ENCODE measurements around the gene RND1.
"Not testable (repeated sequence)": the region's sequence is repeated elsewhere in the genome, so short reads cannot be mapped to it uniquely, and the experiment has no call there.

RND1 gene

DNA sequence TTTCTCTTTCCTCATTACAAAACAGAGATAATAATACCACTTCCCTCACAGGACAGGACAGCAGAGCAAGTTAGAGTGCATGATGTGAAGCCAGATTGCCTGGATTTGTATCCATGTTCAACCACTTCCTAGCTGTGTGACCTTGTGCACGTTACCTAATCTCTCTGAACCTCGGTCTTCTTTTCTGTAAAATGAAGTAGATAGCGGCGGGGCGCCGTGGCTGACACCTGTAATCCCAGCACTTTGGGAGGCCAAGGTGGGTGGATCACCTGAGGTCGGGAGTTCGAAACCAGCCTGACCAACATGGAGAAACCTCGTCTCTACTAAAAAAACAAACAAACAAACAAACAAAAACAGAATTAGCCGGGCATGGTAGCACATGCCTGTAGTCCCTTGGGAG lies 10.7 kb downstream of the RND1 start:
- H3K9me3 Mint-ChIP-seq, H3K27me3 Mint-ChIP-seq, DNase-seq, H3K27ac Mint-ChIP-seq, ATAC-seq, H3K4me3 Mint-ChIP-seq: not testable (repeated sequence)
- peaks cover 24% of the 10 kb centered on the region for H3K4me1 Mint-ChIP-seq

DNA sequence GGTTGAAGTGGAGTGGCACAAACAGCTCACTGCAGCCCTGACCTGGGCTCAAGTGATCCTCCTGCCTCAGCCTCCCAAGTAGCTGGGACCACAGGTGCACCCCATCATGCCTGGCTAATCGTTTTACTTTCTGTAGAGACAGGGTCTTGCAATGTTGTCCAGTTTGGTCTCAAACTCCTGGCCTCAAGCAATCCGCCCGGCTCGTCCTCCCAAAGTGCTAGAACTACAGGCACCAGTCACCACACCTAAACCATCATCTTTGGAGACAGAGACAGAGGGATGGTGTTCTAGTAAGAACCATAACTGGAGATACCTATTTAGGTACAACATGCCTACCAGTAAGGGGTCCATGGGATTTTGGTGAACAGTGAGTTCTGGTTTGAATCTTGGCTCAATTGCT lies 11.2 kb downstream of the RND1 start:
- ATAC-seq = no peak
- Mint-ChIP-seq H3K4me1 (peaks cover 29% of the 10 kb centered on the region), H3K9me3 (no peaks in the 10 kb centered on the region), H3K27ac (peak overlapping the region in 1 of 2 donors; percentile 27), H3K4me3 (no peak overlapping the region), H3K27me3 (no peaks in the 10 kb centered on the region)
- no peak for DNase-seq

- peak; percentile 52 for ATAC-seq
- peak overlapping the region; percentile 95 to 99 for H3K4me3 Mint-ChIP-seq
- no peaks in the 10 kb centered on the region for H3K27me3 Mint-ChIP-seq
- H3K9me3 Mint-ChIP-seq = no peaks in the 10 kb centered on the region
- peak overlapping the region; percentile 99 to 100 for H3K27ac Mint-ChIP-seq
- peak; percentile 86 to 88 for DNase-seq
- peaks cover 39% of the 10 kb centered on the region for H3K4me1 Mint-ChIP-seq
Observed at GRCh38 chr12:48852734-48853688, 12.7 kb downstream of the RND1 start.

GRCh38 chr12:48851883-48852733 lies 13.6 kb downstream of the RND1 start, which contains the start of gene DDX23:
Gene DDX23 (minus strand): TSS chr12:48852163. CDS start chr12:48845782, 6,381 bp downstream.
- Mint-ChIP-seq H3K27me3 (no peaks in the 10 kb centered on the region), H3K4me1 (peaks cover 48% of the 10 kb centered on the region), H3K4me3 (peak within 1 kb of the TSS; percentile 95 to 99), H3K9me3 (no peaks in the 10 kb centered on the region), H3K27ac (peak within 1 kb of the TSS; percentile 99 to 100)
- peak; percentile 88 to 96 for DNase-seq
- ATAC-seq = peak; percentile 95

DNA sequence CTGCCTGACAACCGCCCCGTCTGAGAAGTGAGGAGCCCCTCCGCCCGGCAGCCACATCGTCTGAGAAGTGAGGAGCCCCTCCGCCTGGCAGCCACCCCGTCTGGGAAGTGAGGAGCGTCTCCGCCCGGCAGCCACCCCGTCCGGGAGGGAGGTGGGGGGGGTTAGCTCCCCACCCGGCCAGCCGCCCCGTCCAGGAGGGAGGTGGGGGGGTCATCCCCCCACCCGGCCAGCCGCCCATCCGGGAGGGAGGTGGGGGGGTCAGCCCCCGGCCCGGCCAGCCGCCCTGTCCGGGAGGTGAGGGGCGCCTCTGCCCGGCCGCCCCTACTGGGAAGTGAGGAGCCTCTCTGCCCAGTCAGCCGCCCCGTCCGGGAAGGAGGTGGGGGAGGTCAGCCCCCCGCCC lies 23.6 kb downstream of the RND1 start:
- not testable (repeated sequence) for H3K4me1 Mint-ChIP-seq, H3K4me3 Mint-ChIP-seq, H3K9me3 Mint-ChIP-seq, ATAC-seq, DNase-seq, H3K27me3 Mint-ChIP-seq, H3K27ac Mint-ChIP-seq

DNA sequence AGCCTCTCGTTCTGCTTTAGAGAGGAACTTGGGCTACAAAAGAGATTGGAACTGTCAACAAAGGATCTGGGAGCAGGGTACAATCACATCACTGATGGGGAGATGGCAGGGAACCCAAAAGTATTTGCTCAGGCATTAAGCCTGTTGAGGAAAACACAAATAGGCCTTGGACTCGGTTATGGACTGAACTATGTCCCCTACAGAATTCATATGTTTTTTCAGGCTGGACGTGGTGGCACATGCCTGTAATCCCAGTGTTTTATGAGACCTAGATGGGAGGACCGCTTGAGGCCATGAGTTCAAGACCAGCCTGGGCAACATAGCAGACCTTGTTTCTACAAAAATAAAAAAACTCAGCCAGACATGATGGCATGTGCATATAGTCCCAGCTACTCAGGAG lies 27.6 kb downstream of the RND1 start:
- ATAC-seq (no peak), DNase-seq (no peak)
- no peaks in the 10 kb centered on the region for H3K27me3 Mint-ChIP-seq
- no peak overlapping the region for H3K4me3 Mint-ChIP-seq
- H3K27ac Mint-ChIP-seq = peak overlapping the region in 1 of 2 donors; percentile 68
- no peaks in the 10 kb centered on the region for H3K9me3 Mint-ChIP-seq
- H3K4me1 Mint-ChIP-seq = no peaks in the 10 kb centered on the region

DNA sequence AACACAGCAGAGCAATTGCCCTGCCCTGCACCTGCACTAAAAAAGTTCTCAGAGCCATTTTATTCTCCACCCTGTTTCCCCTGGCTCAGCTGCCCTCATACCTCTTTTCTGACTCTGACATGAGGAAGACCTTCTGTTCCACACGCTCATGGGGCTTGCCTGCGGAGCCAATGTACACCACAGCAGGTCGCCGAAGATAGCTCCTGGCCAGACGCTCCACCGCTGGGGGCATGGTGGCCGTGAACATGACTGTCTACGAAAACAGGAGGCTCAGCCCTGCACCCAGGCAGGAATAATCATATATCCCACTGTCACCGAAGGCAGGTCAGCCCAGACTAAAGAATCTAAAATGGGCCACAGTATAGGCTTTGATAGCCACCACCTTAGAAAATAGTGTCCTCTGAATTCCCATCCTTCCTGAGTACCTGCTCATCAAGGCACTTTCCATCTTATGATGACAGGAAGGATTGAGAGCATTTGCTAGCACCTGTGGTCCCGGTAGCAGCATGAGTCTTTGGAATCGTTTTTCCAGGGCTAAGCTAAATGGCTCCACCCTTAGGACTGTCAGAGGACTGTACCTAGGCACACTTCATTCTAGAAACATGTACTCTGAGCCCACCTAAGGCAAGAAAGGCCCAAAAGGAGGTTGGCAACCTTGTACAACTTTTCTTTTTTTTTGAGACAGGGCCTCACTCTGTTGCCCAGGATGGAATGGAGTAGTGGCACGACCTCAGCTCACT lies 33.2 kb downstream of the RND1 start:
- ATAC-seq (no peak), DNase-seq (no peak)
- Mint-ChIP-seq H3K4me1 (no peaks in the 10 kb centered on the region), H3K27me3 (no peaks in the 10 kb centered on the region), H3K4me3 (no peak overlapping the region), H3K9me3 (no peaks in the 10 kb centered on the region), H3K27ac (no peak overlapping the region)

DNA sequence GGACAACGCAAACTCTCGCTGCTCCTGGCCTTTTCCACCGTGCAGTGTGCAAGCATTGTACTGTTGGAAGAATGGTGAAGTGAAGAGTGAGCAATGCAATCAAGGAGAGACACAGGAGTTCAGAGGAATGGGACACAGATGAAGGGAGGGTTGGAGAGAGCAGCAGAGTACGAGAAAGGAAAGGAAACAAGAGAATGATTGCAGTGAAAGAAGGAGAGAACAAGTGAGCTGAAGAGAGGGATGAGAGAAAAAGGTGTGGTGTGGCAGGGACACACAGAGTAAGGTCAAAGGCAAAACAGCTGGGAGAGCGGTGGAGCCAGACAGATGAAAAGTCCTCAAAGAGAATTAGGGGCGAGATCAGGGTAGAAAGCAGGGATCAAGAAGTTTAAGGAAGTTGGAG lies 34.4 kb downstream of the RND1 start:
- no peak overlapping the region for H3K4me3 Mint-ChIP-seq
- no peaks in the 10 kb centered on the region for H3K9me3 Mint-ChIP-seq
- H3K4me1 Mint-ChIP-seq = no peaks in the 10 kb centered on the region
- no peak overlapping the region for H3K27ac Mint-ChIP-seq
- DNase-seq (no peak), ATAC-seq (no peak)
- H3K27me3 Mint-ChIP-seq = no peaks in the 10 kb centered on the region

- no peaks in the 10 kb centered on the region for H3K9me3 Mint-ChIP-seq
- no peaks in the 10 kb centered on the region for H3K27me3 Mint-ChIP-seq
- no peak overlapping the region for H3K27ac Mint-ChIP-seq
- ATAC-seq (no peak), DNase-seq (no peak)
- no peaks in the 10 kb centered on the region for H3K4me1 Mint-ChIP-seq
- H3K4me3 Mint-ChIP-seq = no peak overlapping the region
Observed at GRCh38 chr12:48828841-48829575, 36.7 kb downstream of the RND1 start.

DNA sequence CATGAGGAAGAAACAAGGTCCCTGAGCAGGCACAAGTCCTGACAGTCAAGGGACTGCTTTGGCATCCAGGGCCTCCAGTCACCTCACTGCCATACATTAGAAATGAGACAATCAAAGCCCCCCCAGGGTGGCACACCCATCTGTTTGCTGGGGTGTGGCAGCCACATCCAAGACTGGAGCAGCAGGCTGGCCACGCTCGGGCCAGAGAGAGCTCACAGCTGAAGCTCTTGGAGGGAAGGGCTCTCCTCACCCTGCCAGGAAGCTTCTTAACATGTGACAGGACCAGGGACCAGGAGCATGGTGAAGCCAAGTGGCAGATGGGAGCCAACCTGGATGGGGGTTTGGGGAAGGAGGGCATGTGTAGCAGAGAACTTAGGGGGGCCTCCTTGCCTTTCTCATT lies 37.4 kb downstream of the RND1 start:
- Mint-ChIP-seq H3K27me3 (no peaks in the 10 kb centered on the region), H3K4me1 (no peaks in the 10 kb centered on the region), H3K27ac (peak overlapping the region in 1 of 2 donors; percentile 59), H3K4me3 (no peak overlapping the region), H3K9me3 (no peaks in the 10 kb centered on the region)
- DNase-seq (no peak), ATAC-seq (no peak)

- ATAC-seq (peak; percentile 13), DNase-seq (no peak)
- no peaks in the 10 kb centered on the region for H3K27me3 Mint-ChIP-seq
- H3K27ac Mint-ChIP-seq = no peak overlapping the region
- no peaks in the 10 kb centered on the region for H3K9me3 Mint-ChIP-seq
- no peaks in the 10 kb centered on the region for H3K4me1 Mint-ChIP-seq
- H3K4me3 Mint-ChIP-seq = no peak overlapping the region
Observed at GRCh38 chr12:48827513-48828096, 38.1 kb downstream of the RND1 start.

- no peak overlapping the region for H3K4me3 Mint-ChIP-seq
- no peak overlapping the region for H3K27ac Mint-ChIP-seq
- no peaks in the 10 kb centered on the region for H3K4me1 Mint-ChIP-seq
- H3K27me3 Mint-ChIP-seq = no peaks in the 10 kb centered on the region
- DNase-seq (no peak), ATAC-seq (no peak)
- H3K9me3 Mint-ChIP-seq = no peaks in the 10 kb centered on the region
Observed at GRCh38 chr12:48827026-48827425, 38.6 kb downstream of the RND1 start.

DNA sequence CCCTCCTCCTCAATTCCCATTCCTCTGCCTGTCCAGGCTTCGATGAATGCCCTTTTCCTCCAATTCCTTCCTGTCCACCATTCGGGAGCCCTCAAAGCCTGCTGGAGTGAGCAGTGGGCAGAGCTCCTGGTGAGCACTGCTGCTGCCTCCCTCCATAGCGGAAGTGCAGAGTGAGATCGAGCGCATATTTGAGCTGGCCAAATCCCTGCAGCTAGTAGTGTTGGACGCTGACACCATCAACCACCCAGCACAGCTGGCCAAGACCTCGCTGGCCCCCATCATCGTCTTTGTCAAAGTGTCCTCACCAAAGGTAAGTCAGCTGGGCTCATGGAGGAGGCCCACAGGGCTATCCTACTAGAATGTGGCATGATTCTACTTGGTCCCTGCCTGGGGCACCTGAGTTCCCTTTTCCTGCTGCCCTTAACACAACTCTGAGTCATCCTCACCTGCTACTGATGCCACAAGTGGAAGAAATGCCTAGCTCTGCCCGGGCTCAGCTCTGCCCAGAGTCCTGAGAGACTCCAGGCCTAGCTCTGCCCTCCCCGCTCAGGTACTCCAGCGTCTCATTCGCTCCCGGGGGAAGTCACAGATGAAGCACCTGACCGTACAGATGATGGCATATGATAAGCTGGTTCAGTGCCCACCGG lies 39.3 kb downstream of the RND1 start:
- Mint-ChIP-seq H3K27ac (no peak overlapping the region), H3K4me1 (no peaks in the 10 kb centered on the region), H3K27me3 (no peaks in the 10 kb centered on the region), H3K9me3 (no peaks in the 10 kb centered on the region), H3K4me3 (no peak overlapping the region)
- ATAC-seq (peak; percentile 5), DNase-seq (no peak)

GRCh38 chr12:48824905-48825304 lies 40.8 kb downstream of the RND1 start:
- DNase-seq (no peak), ATAC-seq (no peak)
- Mint-ChIP-seq H3K4me1 (no peaks in the 10 kb centered on the region), H3K27me3 (no peaks in the 10 kb centered on the region), H3K4me3 (no peak overlapping the region), H3K27ac (no peak overlapping the region), H3K9me3 (no peaks in the 10 kb centered on the region)

Data from stimulated activated naive CD8-positive, alpha-beta T cell treated with anti-CD3 and anti-CD28 coated beads, Interleukin-15, amount 100 ng/mL, for 72 hours (primary cell).